COLO668 (cell line): ENCODE results near the gene CNTN5.

ENCODE experiments used
- DNase-seq: peaks from one replicate; lab custom pipeline; 2025; ENCODE audit not compliant: unreplicated experiment; lab: John Stamatoyannopoulos, UW

CNTN5 gene

GRCh38 chr11:99887481-99887880 lies 866.7 kb downstream of the CNTN5 start:
- DNase-seq, result no peak

GRCh38 chr11:99893811-99894210 lies 873.1 kb downstream of the CNTN5 start:
- no peak for DNase-seq

- no peak for DNase-seq
Observed at GRCh38 chr11:99901175-99901574, 880.4 kb downstream of the CNTN5 start.

GRCh38 chr11:99911116-99911515 lies 890.4 kb downstream of the CNTN5 start:
- DNase-seq, result no peak

- DNase-seq, result no peak
Observed at GRCh38 chr11:99916078-99916477, 895.3 kb downstream of the CNTN5 start.

GRCh38 chr11:99918761-99919160 lies 898.0 kb downstream of the CNTN5 start:
- DNase-seq, result no peak

- DNase-seq, result no peak
Observed at GRCh38 chr11:99920956-99921355, 900.2 kb downstream of the CNTN5 start.

GRCh38 chr11:99925968-99926367 lies 905.2 kb downstream of the CNTN5 start:
- DNase-seq, result no peak

GRCh38 chr11:99932684-99933083 lies 911.9 kb downstream of the CNTN5 start:
- DNase-seq, result no peak

- DNase-seq, result no peak
Observed at GRCh38 chr11:99934008-99934407, 913.3 kb downstream of the CNTN5 start.

- no peak for DNase-seq
Observed at GRCh38 chr11:99937330-99937729, 916.6 kb downstream of the CNTN5 start.

- no peak for DNase-seq
Observed at GRCh38 chr11:99952816-99953215, 932.1 kb downstream of the CNTN5 start.

- no peak for DNase-seq
Observed at GRCh38 chr11:99960536-99960935, 939.8 kb downstream of the CNTN5 start.

GRCh38 chr11:99968336-99968735 lies 947.6 kb downstream of the CNTN5 start:
- no peak for DNase-seq

GRCh38 chr11:99973993-99974392 lies 953.2 kb downstream of the CNTN5 start:
- DNase-seq, result no peak

GRCh38 chr11:99979042-99979441 lies 958.3 kb downstream of the CNTN5 start:
- DNase-seq, result no peak

- DNase-seq, result no peak
Observed at GRCh38 chr11:99987821-99988470, 967.2 kb downstream of the CNTN5 start.

- DNase-seq, result no peak
Observed at GRCh38 chr11:99988471-99988837, 967.7 kb downstream of the CNTN5 start.

GRCh38 chr11:100003985-100004384 lies 983.2 kb downstream of the CNTN5 start:
- no peak for DNase-seq

GRCh38 chr11:100004541-100004940 lies 983.8 kb downstream of the CNTN5 start:
- DNase-seq, result no peak

- DNase-seq, result no peak
Observed at GRCh38 chr11:100008417-100008816, 987.7 kb downstream of the CNTN5 start.

- no peak for DNase-seq
Observed at GRCh38 chr11:100009728-100010127, 989.0 kb downstream of the CNTN5 start.

- no peak for DNase-seq
Observed at GRCh38 chr11:100010393-100010792, 989.6 kb downstream of the CNTN5 start.
